ENCODE data around the gene CNMD.

CNMD gene

DNA sequence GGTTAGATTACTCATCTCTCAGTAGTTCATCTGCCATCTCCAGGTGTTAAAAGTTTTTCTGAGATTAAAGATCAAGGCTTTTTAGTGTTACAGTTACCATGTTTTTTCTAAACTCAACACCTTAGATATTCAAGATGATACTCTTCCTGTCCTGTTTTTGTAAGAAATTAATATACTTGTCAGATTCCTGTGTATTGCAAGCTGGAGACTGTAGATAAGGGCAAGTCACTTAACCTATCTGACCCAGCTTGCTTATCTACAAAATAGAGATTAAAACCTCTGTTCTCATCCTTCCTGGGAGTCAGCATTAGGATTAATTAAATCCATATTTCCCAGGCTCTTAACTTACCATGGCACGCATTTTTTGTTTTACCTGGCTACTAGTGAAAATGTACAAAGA is 61.8 kb downstream of the CNMD start:
- DNase-seq, result no peak

DNA sequence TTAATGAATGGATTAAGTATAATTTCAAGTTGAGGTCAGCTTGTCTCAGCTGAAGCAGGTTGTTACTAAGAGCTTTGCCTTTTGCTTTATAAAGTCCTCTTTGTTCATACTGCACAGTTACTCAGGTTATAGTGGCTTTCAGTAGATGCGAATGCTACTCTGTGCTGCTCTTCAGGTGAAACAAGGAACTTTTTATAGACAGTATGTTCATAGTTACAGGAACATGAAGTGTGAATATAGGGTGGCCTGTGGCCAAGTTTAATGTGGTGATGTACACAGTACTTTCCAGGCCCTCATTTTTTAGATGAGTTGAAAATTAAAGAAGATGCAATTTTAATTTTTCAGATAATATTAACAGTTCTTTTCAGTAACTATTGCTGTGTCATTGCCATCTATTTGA is 66.2 kb downstream of the CNMD start:
- no peak for DNase-seq

DNA sequence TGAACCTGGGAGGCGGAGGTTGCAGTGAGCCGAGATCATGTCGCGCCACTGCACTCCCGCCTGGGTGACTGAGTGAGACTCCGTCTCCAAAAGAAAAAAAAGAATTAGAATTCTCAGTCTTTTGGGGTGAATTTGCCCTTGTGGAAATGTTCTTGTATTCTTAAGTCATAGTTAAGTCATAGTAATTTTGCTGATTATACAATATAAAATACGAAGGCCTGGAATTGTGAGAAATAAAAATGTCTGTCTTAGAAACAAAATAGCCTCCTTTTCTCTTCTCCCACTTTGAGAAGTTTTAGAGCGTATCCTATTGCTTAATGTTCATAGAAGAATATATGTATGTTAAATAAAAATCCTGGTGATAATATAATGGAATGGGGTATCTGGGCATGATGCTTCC is 68.9 kb downstream of the CNMD start:
- no peak for DNase-seq

DNA sequence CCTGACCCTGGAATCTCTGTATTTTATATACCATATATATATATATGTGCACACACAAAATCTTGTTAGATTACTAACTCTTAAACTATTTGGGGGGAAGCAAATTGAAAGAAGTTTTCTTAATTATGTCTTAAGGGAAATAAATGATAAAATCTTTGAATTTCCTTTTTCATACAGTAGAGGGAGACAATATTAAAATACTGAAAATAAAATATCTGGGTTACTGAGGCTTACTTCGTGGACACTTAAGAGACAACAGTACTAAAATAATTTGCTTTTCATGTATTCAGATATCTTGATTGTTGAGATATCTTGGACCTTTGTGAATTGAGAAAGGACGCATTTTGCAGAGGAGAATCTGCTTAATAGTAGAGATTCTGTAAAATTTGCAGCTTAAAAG is 69.9 kb downstream of the CNMD start:
- no peak for DNase-seq

DNA sequence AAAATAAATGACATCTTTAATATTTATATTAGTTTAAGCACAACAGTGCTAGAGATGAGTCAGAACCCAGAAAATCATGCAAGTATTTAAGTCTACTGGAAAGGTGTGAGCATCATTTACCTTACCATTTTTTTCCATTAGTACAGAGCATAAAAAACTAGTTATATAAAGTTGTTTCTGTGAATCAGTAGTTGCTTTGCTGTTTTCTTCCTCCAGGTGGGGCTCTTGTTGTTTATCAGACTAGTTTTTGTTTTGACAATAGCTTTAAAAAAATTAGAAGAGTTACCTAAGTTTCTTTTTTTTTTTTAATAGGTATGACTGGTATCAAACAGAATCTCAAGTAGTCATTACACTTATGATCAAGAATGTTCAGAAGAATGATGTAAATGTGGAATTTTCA is 74.3 kb downstream of the CNMD start:
- no peak for DNase-seq

DNA sequence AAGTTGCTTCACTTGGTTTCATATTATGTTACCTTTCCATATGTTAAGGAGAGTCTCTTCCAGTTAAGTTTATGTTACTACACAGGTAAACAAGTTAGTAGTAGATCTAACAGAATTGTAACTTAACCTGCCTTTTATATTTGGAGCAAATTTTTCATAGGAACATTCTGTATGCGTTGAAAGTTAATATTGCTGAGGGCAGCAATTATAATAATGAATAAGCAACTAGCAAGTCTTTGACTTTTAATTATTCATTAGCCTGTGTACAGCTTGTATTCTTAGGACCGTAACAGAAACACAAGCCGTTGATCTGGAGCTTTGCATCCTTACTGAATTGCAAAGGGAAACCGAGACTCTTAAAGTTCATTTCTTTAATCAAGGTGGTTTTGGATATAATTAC is 75.3 kb downstream of the CNMD start:
- no peak for DNase-seq

DNA sequence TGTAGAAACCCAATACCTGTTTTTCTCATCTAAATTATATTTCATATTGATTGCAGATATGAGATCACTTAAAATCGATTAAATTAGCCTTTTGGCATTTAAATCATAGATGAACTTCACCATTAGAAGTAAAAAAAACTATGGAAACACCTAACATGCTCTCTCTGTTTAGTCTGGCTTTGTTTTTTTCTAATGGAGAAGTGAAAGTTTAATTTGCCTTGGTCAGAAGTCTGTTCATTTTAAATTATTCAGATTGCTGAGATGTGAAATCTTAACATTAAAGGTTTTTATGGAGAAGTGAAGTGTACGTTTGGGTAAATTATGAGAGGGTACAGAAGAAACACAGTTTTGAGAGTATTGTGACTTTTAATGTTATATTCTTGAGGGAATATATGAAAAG is 80.3 kb downstream of the CNMD start:
- no peak for DNase-seq

Measured in cerebellar nuclear complex (tissue), 1 donor.